Stimulated activated naive CD8-positive, alpha-beta T cell treated with anti-CD3 and anti-CD28 coated beads, Interleukin-15, Interleukin-2, amounts not matched to agents 100 ng/mL and 50 ng/mL, for 24 hours (primary cell): ENCODE results near the gene VMAC.
"Not testable (repeated sequence)": the region's sequence is repeated elsewhere in the genome, so short reads cannot be mapped to it uniquely, and the experiment has no call there.

Source experiments
- H3K27ac Mint-ChIP-seq: one replicate; pipeline ENCODE4 v1.8.0; 2021; ENCODE audit warnings: mild to moderate bottlenecking, mixed read lengths
- H3K27me3 Mint-ChIP-seq: one replicate; pipeline ENCODE4 v1.8.0; 2021; ENCODE audit warnings: mixed read lengths
- H3K36me3 Mint-ChIP-seq: one replicate; pipeline ENCODE4 v1.8.0; 2021; ENCODE audit warnings: low read depth, mixed read lengths
- H3K4me1 Mint-ChIP-seq: one replicate; pipeline ENCODE4 v1.8.0; 2021; ENCODE audit warnings: low read depth, mixed read lengths
- H3K4me3 Mint-ChIP-seq: one replicate; pipeline ENCODE4 v1.8.0; 2021; ENCODE audit warnings: mild to moderate bottlenecking, mixed read lengths
- H3K9me3 Mint-ChIP-seq: one replicate; pipeline ENCODE4 v1.8.0; 2021; ENCODE audit warnings: mixed read lengths

VMAC gene

GRCh38 chr19:5880196-5880595 lies 24.5 kb upstream of the VMAC start:
- H3K4me1 Mint-ChIP-seq: no peaks in the 10 kb centered on the region
- H3K27me3 Mint-ChIP-seq: peaks cover 18% of the 10 kb centered on the region
- H3K9me3 Mint-ChIP-seq: no peaks in the 10 kb centered on the region
- H3K27ac Mint-ChIP-seq: no peak overlapping the region
- no peaks in the 10 kb centered on the region for H3K36me3 Mint-ChIP-seq
- no peak overlapping the region for H3K4me3 Mint-ChIP-seq

GRCh38 chr19:5880604-5881078 lies 24.0 kb upstream of the VMAC start:
- H3K9me3 Mint-ChIP-seq: no peaks in the 10 kb centered on the region
- peaks cover 23% of the 10 kb centered on the region for H3K27me3 Mint-ChIP-seq
- H3K36me3 Mint-ChIP-seq: no peaks in the 10 kb centered on the region
- H3K4me3 Mint-ChIP-seq: no peak overlapping the region
- no peaks in the 10 kb centered on the region for H3K4me1 Mint-ChIP-seq
- no peak overlapping the region for H3K27ac Mint-ChIP-seq

GRCh38 chr19:5881543-5882299 lies 23.0 kb upstream of the VMAC start:
- no peak overlapping the region for H3K27ac Mint-ChIP-seq
- no peaks in the 10 kb centered on the region for H3K4me1 Mint-ChIP-seq
- peaks cover 23% of the 10 kb centered on the region for H3K27me3 Mint-ChIP-seq
- no peak overlapping the region for H3K4me3 Mint-ChIP-seq
- no peaks in the 10 kb centered on the region for H3K9me3 Mint-ChIP-seq
- no peaks in the 10 kb centered on the region for H3K36me3 Mint-ChIP-seq

DNA sequence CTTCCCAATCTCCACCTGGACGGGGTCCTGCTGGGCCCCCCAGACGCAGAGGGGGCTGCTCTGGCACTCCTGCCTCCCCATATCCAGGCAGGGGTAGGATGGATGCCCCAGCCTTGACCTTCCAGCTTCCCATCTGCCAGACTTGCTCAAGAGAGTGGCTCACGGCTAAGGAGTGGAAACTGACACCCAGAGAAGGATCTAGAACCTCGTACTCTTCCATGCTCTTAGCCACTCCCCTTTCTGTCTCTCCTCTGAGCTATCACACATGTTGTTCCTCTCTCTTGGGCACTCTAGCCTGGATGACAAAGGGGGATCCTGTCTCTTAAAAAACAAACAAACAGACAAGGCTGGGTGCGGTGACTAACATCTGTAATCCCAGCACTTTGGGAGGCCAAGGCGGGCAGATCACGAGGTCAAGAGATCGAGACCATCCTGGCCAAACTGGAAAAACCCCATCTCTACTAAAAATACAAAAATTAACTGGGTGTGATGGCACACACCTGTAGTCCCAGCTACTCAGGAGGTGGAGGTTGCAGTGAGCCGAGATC lies 22.2 kb upstream of the VMAC start:
- Mint-ChIP-seq H3K27ac (no peak overlapping the region), H3K4me1 (no peaks in the 10 kb centered on the region), H3K27me3 (peaks cover 20% of the 10 kb centered on the region), H3K4me3 (no peak overlapping the region), H3K9me3 (no peaks in the 10 kb centered on the region), H3K36me3 (no peaks in the 10 kb centered on the region)

DNA sequence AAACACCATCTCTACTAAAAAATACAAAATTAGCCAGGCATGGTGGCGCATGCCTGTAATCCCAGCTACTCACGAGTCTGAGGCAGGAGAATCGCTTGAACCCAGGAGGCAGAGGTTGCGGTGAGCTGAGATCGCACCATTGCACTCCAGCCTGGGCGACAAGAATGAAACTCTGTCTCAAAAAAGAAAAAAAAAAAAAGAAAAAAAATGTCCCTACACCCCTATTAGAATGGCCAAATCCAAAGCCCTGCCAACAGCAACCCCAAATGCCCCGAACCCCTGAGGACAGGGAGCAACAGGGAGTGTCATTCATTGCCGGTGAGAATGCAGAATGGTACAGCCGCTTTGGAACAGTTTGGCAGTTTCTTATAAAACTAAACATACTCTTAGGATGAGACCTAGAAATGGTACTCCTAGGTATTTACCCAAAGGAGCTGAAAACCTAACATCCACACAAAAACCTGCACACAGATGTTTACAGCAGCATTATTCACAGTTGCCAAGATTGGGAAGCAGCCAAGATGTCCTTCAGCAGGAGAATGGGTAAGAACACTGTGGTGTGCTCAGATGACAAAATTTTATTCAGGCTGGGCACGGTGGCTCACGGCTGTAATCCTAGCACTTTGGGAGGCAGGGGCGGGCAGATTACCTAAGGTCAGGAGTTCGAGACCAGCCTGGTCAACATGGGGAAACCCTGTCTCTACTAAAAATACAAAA lies 21.4 kb upstream of the VMAC start:
- not testable (repeated sequence) for H3K36me3 Mint-ChIP-seq, H3K4me1 Mint-ChIP-seq, H3K27ac Mint-ChIP-seq, H3K9me3 Mint-ChIP-seq, H3K4me3 Mint-ChIP-seq
- H3K27me3 Mint-ChIP-seq: peaks cover 19% of the 10 kb centered on the region

DNA sequence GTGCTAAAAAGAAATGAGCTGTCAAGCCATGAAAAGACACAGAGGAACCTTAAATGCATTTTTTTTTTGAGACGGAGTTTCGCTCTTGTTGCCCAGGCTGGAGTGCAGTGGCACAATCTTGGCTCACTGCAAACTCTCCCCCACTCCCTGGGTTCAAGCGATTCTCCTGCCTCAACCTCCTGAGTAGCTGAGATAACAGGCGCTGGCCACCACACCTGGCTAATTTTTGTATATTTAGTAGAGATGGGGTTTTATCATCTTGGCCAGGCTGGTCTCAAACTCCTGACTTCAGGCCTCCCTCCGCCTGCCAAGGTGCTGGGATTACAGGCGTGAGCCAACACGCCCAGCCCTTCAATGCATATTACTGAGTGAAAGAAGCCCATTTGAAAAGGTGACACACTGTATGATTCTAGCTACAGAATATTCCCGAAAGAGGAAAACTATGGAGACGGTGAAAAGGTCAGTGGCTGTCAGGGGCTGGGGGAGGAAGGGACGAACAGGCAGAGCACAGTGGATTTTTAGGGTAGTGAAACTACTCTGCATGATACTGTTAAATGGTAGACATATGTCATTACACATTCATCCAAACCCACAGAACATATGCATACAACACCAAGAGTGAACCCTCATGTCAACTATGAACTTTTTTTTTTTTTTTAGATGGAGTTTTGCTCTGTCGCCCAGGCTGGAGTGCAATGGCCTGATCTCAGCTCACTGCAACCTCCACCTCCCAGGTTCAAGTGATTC lies 20.4 kb upstream of the VMAC start:
- not testable (repeated sequence) for H3K27ac Mint-ChIP-seq, H3K36me3 Mint-ChIP-seq, H3K4me1 Mint-ChIP-seq, H3K9me3 Mint-ChIP-seq, H3K4me3 Mint-ChIP-seq
- H3K27me3 Mint-ChIP-seq: peaks cover 19% of the 10 kb centered on the region

GRCh38 chr19:5889288-5889971 lies 15.2 kb upstream of the VMAC start:
- Mint-ChIP-seq H3K27ac (no peak overlapping the region), H3K27me3 (peaks cover 10% of the 10 kb centered on the region), H3K4me3 (no peak overlapping the region), H3K36me3 (no peaks in the 10 kb centered on the region), H3K9me3 (no peaks in the 10 kb centered on the region), H3K4me1 (peaks cover 4% of the 10 kb centered on the region)

DNA sequence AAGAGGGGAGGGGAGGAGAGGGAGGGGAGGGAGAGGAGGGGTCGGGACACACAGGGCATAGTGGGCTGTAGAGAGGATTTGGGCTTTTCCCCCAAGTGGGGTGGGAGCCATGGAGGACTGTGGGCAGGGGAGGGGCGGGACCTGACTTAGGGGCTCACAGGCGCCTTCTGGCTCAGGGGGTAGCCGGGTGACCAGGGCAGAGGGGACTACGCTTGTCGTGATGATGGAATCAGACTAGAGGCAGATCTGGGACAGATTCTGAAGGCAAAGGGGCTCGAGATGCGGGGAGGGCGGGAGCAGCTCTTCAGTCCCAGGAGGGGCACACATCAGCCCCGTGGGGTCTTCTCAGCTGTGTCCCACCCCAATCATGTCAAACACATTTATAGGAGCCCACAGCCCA lies 14.6 kb upstream of the VMAC start:
- Mint-ChIP-seq H3K27ac (no peak overlapping the region), H3K4me3 (no peak overlapping the region), H3K36me3 (no peaks in the 10 kb centered on the region), H3K4me1 (peaks cover 4% of the 10 kb centered on the region), H3K9me3 (no peaks in the 10 kb centered on the region), H3K27me3 (peaks cover 10% of the 10 kb centered on the region)

DNA sequence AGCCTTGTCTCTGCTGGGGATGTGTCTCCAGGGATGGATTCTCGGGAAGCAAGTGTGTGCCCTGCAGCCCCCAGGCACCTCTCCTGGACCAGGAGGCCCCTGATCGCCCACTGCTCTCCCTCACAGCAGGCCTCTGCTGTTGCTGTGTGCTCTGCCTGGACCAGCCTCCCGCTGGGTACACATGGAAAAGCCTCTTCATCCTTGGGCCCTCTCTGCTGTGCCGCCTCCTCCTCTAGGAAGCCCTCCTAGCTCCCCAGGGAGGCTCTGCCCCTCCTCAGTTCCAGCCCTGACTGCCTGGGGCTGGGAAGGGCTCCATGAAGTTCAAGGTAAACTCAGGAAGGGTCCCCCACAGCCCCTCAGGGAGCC lies 13.1 kb upstream of the VMAC start:
- peaks cover 4% of the 10 kb centered on the region for H3K4me1 Mint-ChIP-seq
- no peaks in the 10 kb centered on the region for H3K9me3 Mint-ChIP-seq
- H3K4me3 Mint-ChIP-seq: no peak overlapping the region
- H3K27me3 Mint-ChIP-seq: peaks cover 5% of the 10 kb centered on the region
- H3K36me3 Mint-ChIP-seq: no peaks in the 10 kb centered on the region
- no peak overlapping the region for H3K27ac Mint-ChIP-seq

DNA sequence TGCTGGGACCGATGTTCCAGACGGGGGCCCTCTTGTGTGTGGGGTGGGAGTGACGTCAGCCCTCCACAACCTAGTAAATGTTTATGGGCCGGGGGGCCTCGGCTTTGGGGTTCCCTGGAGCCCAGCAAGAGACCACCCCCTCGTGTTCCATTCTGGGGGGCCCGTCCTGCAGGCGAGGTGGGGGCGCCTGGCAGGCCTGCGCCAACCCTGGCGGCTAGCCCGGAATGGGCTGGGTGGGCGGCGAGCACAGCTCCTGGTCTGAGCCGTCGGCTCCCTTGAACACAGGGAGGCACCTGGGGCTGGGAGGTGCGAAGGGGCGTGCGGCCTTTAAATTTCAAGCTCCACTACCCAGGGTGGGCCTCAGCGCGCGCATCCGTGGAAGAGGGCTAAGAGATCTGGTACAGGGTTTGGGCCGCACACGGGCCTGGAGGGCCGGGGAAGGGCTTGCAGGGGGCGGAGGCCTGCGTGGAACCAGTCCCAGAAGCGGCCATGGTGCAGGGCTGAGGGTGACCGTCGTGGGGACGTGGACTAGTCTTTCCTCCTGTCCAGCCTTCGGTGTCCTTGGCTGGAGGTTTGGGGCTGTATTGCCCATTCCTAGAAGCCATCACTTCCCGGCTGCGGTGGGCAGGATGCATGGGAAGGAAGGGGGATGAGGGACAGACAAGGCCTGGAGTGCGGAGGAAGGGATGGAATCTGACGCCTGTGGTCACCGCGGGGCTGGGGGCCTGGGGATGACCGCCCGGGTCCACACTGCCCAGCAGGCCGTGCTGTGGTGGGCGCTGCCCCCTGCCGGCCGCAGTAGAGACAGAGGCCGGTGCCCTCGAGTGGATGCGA lies 12.5 kb upstream of the VMAC start:
- H3K27me3 Mint-ChIP-seq: peaks cover 5% of the 10 kb centered on the region
- no peaks in the 10 kb centered on the region for H3K36me3 Mint-ChIP-seq
- no peaks in the 10 kb centered on the region for H3K9me3 Mint-ChIP-seq
- no peak overlapping the region for H3K27ac Mint-ChIP-seq
- H3K4me1 Mint-ChIP-seq: peaks cover 4% of the 10 kb centered on the region
- H3K4me3 Mint-ChIP-seq: no peak overlapping the region

- Mint-ChIP-seq H3K27me3 (peaks cover 5% of the 10 kb centered on the region), H3K9me3 (no peaks in the 10 kb centered on the region), H3K4me3 (no peak overlapping the region), H3K4me1 (peaks cover 4% of the 10 kb centered on the region), H3K27ac (no peak overlapping the region), H3K36me3 (no peaks in the 10 kb centered on the region)
Measured at GRCh38 chr19:5892772-5893275, 11.8 kb upstream of the VMAC start.

GRCh38 chr19:5893296-5893903 lies 11.3 kb upstream of the VMAC start:
- H3K4me1 Mint-ChIP-seq: peaks cover 4% of the 10 kb centered on the region
- H3K27ac Mint-ChIP-seq: no peak overlapping the region
- no peaks in the 10 kb centered on the region for H3K9me3 Mint-ChIP-seq
- no peak overlapping the region for H3K4me3 Mint-ChIP-seq
- peaks cover 5% of the 10 kb centered on the region for H3K27me3 Mint-ChIP-seq
- H3K36me3 Mint-ChIP-seq: no peaks in the 10 kb centered on the region

DNA sequence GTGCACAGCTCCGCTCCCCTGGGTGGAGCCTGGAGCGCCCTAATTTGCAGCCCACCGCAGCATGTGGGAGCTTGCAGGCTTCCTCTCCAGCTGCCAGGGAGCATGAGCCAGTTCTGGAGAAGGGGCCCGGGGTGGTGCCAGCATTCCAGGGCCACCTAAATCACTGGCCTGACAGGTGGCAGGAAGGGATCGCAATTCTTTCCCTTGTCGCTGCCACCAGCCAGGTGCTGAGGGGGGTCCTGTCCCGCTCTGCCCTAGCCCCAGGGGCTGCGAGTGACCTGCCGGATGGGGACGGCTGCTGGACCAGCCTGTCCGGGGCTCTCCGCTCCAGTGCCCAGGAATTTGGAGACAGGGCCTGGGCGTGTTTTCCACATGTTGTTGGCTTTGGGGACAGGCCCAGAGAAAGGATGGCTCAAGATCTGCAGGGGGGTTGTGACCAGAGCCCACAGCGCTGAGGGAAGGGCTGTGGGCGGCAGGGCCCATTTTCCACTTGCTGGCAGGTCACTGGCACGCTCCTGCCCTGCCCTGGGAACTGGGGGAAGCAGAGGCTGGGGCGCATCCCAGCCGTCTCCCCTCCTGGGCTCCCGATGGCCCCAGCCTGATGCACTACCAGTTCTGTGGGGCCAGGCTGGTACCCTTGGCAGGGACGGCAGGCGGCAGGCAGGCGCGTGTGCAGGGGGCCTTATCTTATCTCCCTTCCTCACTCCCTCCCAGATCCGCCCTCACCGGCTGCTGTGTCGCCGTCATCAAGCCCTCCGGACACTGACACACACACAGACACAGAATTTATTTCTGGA lies 10.6 kb upstream of the VMAC start:
- Mint-ChIP-seq H3K4me1 (peaks cover 4% of the 10 kb centered on the region), H3K27me3 (peaks cover 5% of the 10 kb centered on the region), H3K9me3 (no peaks in the 10 kb centered on the region), H3K27ac (no peak overlapping the region), H3K4me3 (no peak overlapping the region), H3K36me3 (no peaks in the 10 kb centered on the region)
